GM12872 (cell line): ENCODE results near the gene DAZAP2.

Experiments
- CTCF ChIP-seq: IDR thresholded peaks from 3 replicates; pipeline ENCODE4 v1.5.1; 2011; ENCODE audit warnings: low read depth, mild to moderate bottlenecking, low read length, moderate library complexity; ENCODE audit not compliant: insufficient read depth

The DAZAP2 gene

DNA sequence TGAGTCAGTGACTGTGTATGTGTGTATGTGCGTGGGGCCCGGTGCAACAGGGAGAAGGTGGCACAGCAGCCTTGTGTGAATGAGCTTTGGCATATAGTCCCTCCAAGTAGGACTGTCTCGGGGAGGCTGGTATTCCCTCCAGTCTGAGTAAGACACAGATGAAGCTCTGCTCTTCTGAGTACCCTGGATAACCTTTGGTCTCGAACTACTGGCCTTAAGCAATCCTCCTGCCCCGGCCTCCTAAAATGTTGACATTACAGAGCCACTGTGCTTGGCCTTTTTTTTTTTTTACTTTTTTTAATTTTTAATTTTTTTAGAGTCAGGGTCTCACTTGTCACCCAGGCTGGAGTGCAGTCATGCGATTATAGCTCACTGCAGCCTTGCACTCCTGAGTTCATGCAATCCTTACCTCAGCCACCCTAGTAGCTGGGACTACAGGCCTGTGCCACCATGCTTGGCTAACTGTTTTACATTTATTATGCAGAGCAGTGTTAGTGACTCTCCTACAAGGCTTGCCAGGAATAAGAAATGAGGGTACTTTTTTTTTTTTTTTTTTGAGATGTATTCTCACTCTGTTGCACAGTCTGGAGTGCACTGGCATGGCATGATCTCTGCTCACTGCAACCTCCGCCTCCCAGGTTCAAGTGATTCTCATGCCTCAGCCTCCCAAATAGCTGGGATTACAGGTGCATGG is 9.4 kb upstream of the DAZAP2 start:
- TF ChIP-seq CTCF: no peak

- no peak for TF ChIP-seq CTCF
Observed at GRCh38 chr12:51232642-51233041, 6.0 kb upstream of the DAZAP2 start.

DNA sequence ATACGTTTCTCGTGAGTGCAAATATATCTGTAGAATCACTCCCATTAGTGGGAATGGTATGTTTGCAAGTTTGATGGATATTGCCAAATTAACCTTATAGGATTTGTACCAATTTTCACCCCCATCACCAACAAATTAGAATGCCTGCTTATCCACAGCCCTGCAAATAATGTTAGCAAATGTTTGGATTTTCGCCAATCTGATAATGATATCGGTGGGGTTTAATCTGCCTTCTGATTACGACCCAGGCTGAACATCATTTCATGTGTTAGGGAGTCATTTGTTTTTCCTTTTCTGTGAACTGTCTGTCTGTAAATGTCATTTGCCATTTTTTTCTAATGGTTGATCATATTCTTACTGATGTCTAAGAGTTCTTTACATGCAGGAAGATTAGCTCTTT is 4.1 kb upstream of the DAZAP2 start:
- TF ChIP-seq CTCF: no peak

DNA sequence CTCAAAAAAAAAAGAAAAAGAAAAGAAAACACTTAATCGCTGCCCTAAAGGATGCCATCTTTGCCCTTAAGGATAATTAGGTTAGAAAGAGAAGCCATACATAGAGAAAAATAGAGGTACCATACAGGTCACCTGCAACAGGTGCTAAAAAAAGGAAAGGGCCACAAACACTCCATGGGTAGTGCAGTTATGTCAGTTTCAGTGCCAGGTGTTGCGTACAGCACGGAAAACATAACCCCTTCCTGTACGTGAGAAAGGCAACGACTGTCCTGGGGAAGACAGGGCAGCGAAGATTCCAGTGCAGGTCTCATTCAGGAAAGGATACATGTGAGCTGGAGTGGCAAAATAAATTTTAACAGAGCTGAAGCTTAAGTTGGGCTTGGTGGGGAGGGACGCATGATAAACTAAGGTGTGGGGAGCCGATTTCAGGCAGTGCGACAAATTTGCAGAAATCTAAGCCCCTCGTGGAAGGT is 553 bp upstream of the DAZAP2 start:
- no peak for TF ChIP-seq CTCF

- no peak for TF ChIP-seq CTCF
Observed at GRCh38 chr12:51240971-51241370, 2.3 kb downstream of the DAZAP2 start.

- no peak for TF ChIP-seq CTCF
Observed at GRCh38 chr12:51242120-51242519, 3.5 kb downstream of the DAZAP2 start.

GRCh38 chr12:51242876-51243275 is 4.2 kb downstream of the DAZAP2 start:
- TF ChIP-seq CTCF: no peak

- TF ChIP-seq CTCF: no peak
Observed at GRCh38 chr12:51244269-51244668, 5.6 kb downstream of the DAZAP2 start.
